Skeletal muscle tissue (tissue), 4 donors: ENCODE measurements around the gene ZP1. TPM values are rescaled to one million over a fixed set of nuclear protein-coding genes. Genes with fewer than 3 reads are reported as not detected.
A peak's percentile ranks its signal among the peaks of the same experiment; 100 is the strongest.
"Not testable (repeated sequence)": the region's sequence is repeated elsewhere in the genome, so short reads cannot be mapped to it uniquely, and the experiment has no call there.

Source experiments
- H3K27ac ChIP-seq: one replicate; pipeline ENCODE4 v1.7.0; 2013; ENCODE audit warnings: mild to moderate bottlenecking, low read depth, low read length, inconsistent platforms
- H3K27me3 ChIP-seq, 3 donors: one replicate each; pipeline ENCODE4 v1.7.0; 2013; ENCODE audit warnings: low read length in 3 of 3; ENCODE audit not compliant: control insufficient read depth in 3 of 3, insufficient read depth in 3 of 3
- H3K36me3 ChIP-seq, 3 donors: one replicate each; pipeline ENCODE4 v1.7.0; 2013; ENCODE audit warnings: low read length in 3 of 3; ENCODE audit not compliant: control insufficient read depth in 3 of 3, insufficient read depth in 3 of 3
- H3K4me1 ChIP-seq, 3 donors: one replicate each; pipeline ENCODE4 v1.7.0; 2013; ENCODE audit warnings: low read length in 3 of 3, mild to moderate bottlenecking in 3 of 3; ENCODE audit not compliant: control insufficient read depth in 3 of 3, insufficient read depth in 3 of 3
- H3K4me3 ChIP-seq, 3 donors: one replicate each; pipeline ENCODE4 v1.7.0; 2013; ENCODE audit warnings: low read length in 3 of 3
- H3K9ac ChIP-seq, 3 donors: one replicate each; pipeline ENCODE4 v1.7.0; 2013; ENCODE audit warnings: low read length in 3 of 3, mild to moderate bottlenecking in 3 of 3, moderate library complexity in 2 of 3, low read depth in 1 of 3
- H3K9me3 ChIP-seq, 3 donors: one replicate each; pipeline ENCODE4 v1.7.0; 2013; ENCODE audit warnings: low read length in 3 of 3; ENCODE audit not compliant: control insufficient read depth in 3 of 3
- total RNA-seq: library from RNA; depleted of rRNA; stranded (reverse); fragments of >200 nt; gene quantifications from one replicate; pipeline ENCODE4 v1.2.3, GENCODE V29; 2014
- donor health status: Osteomylitis.

Gene ZP1
- total RNA-seq, 1 donor from 2014 or later = not detected

DNA sequence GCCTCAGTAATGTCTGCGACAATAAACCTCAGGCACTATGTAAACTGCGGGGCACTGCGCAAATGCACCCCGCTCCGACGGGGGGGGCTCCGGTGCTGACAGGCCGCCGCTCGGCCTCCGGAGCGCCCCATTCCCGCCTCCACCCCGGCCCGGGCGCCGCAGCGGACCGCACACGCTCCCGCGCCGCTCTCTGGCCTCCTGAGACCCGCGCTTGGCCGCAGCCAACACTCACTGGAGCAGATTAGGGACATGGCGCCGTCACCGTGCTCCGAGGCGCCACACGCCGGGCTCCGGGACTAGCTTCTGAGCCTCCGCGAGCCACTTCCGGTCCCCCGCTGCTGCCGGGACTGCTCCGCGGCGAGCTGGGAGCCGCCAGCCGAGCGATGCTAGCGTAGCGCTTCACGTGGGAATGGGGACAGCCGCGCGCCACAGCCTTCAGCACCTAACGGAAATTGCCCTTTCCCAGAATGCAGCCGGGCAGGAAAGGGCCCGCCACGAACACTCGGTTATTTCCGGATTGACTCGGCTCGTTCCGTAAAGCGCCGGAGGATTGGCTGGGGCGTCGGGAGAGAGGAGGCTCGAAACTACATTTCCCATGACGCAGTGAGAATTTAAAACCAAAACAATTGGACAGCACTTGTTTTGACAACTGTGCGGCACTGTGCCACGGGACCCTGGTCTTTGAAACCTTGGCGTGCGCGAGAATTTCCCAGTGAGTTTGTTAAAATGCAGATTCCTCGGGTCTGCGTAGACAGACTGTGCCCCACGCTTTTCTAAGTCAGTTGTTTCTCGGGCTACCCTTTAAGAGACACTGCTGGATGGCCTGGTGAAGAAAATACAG is 39.0 kb downstream of the ZP1 start, which contains the start of gene PRPF19:
Gene PRPF19 (minus strand): TSS at position 454 of the 841 bp plus-strand sequence. CDS start 203 bp downstream, at position 251.
- peaks cover 19 to 27% (median 22%) of the 10 kb centered on the region in 3 donors for H3K36me3 ChIP-seq
- H3K4me1 ChIP-seq = peaks cover 21 to 41% (median 27%) of the 10 kb centered on the region in 3 donors
- peak within 1 kb of the TSS; percentile 95 for H3K27ac ChIP-seq
- H3K4me3 ChIP-seq = peak within 1 kb of the TSS; percentile 87 to 93 (median 90)
- no peaks in the 10 kb centered on the region for H3K9me3 ChIP-seq
- no peaks in the 10 kb centered on the region for H3K27me3 ChIP-seq
- peak within 1 kb of the TSS; percentile 94 to 96 (median 95) for H3K9ac ChIP-seq

DNA sequence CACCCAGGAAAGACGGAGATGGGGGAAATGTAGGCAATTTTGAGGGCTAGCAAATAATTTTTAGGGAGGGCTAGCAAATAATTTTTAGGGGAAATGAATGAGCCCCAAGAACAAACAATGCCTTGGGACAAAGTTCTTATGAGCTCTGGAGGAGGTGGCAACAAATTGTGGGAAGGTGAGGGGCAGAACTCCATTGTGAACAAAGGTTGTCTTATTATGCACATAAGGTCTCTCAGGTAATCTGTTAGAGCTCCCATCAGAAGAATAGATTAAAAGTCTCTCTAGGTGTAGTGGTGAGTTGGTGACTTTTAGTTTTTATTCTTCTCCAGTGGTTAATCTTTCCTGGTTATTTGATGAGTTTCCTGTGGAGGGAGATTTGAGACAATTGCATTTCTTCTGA is 41.5 kb downstream of the ZP1 start:
- Histone ChIP-seq H3K36me3 (peaks cover 0 to 3% (median under 1%) of the 10 kb centered on the region in 3 donors), H3K4me3 (no peak overlapping the region), H3K27ac (no peak overlapping the region), H3K9me3 (no peaks in the 10 kb centered on the region), H3K4me1 (peaks cover 32 to 45% (median 42%) of the 10 kb centered on the region in 3 donors), H3K27me3 (no peaks in the 10 kb centered on the region), H3K9ac (no peak overlapping the region)

GRCh38 chr11:60909680-60910280 is 42.4 kb downstream of the ZP1 start:
- not testable (repeated sequence) for H3K4me3 ChIP-seq, H3K27ac ChIP-seq, H3K9me3 ChIP-seq, H3K36me3 ChIP-seq, H3K27me3 ChIP-seq, H3K9ac ChIP-seq
- H3K4me1 ChIP-seq = peaks cover 27 to 40% (median 38%) of the 10 kb centered on the region in 3 donors

DNA sequence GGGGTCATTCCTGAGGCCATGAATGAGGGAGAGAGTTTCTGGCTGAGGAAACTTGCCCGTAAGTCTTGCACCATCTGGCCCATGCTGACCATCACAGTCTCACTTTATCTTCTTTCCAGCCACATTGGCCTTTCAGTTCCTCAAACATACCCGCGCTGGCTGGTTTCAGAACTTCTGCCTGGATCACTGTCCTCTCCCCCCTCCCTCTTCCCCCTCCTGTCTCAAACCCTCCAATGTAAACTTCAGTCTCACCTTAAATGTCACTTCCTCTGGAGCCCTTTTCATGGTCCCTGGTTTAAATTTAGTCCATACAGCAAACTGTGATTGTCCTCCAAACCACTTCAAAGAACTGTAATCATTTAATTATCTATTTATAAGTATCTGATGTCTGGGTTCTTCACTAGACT is 42.9 kb downstream of the ZP1 start:
- H3K9me3 ChIP-seq = no peaks in the 10 kb centered on the region
- no peak overlapping the region for H3K27ac ChIP-seq
- no peaks in the 10 kb centered on the region for H3K27me3 ChIP-seq
- H3K36me3 ChIP-seq = no peaks in the 10 kb centered on the region
- peaks cover 22 to 40% (median 38%) of the 10 kb centered on the region in 3 donors for H3K4me1 ChIP-seq
- no peak overlapping the region for H3K9ac ChIP-seq
- no peak overlapping the region for H3K4me3 ChIP-seq

DNA sequence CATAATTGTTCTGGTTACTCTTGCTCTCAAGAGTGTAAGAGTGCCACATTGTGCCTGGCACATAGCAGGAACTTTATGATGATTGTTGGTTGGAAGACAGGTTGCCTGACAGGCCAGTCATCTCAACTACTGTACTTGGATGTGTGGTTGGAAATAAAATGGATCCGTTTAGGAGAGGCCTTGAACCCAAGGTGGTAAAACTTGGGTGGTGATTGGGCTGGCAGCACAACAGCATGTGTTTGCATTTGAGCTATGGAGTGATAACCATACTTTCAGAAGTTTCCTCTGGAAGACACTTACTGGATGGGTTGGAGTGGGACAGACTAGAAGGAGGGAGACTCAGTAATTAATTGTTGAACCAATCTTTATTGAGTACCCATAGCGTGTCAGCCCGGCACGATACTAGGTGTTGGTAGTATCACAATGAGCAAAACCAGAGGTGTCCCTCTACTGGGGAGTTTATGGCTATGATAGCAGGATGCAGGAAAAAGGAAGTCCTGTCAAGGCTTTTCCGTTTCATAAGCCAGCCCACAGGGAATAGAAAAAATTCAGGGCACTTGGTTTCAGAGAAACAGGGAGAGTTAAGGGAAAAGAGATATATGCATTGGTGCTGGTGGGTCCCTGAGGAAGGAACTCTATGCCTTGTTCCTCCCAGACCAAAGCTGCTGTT is 43.5 kb downstream of the ZP1 start:
- Histone ChIP-seq H3K27me3 (no peaks in the 10 kb centered on the region), H3K36me3 (no peaks in the 10 kb centered on the region), H3K4me3 (no peak overlapping the region), H3K9ac (no peak overlapping the region), H3K27ac (no peak overlapping the region), H3K9me3 (no peaks in the 10 kb centered on the region), H3K4me1 (peaks cover 22 to 40% (median 38%) of the 10 kb centered on the region in 3 donors)

- Histone ChIP-seq H3K36me3 (no peaks in the 10 kb centered on the region), H3K4me1 (peaks cover 30 to 45% (median 45%) of the 10 kb centered on the region in 3 donors), H3K27ac (no peak overlapping the region), H3K27me3 (no peaks in the 10 kb centered on the region), H3K9ac (no peak overlapping the region), H3K4me3 (no peak overlapping the region), H3K9me3 (no peaks in the 10 kb centered on the region)
Measured at GRCh38 chr11:60912223-60912850, 45.0 kb downstream of the ZP1 start.

GRCh38 chr11:60912851-60913528 is 45.6 kb downstream of the ZP1 start:
- H3K9me3 ChIP-seq = no peaks in the 10 kb centered on the region
- H3K27me3 ChIP-seq = no peaks in the 10 kb centered on the region
- H3K27ac ChIP-seq = peak overlapping the region; percentile 95
- no peaks in the 10 kb centered on the region for H3K36me3 ChIP-seq
- H3K4me1 ChIP-seq = peaks cover 31 to 47% (median 45%) of the 10 kb centered on the region in 3 donors
- peak overlapping the region; percentile 71 to 94 (median 76) for H3K4me3 ChIP-seq
- H3K9ac ChIP-seq = peak overlapping the region; percentile 85 to 95 (median 90)

- Histone ChIP-seq H3K27ac (peak within 1 kb of the TSS; percentile 95), H3K36me3 (no peaks in the 10 kb centered on the region), H3K9ac (peak within 1 kb of the TSS; percentile 85 to 95 (median 90)), H3K4me1 (peaks cover 41 to 52% (median 51%) of the 10 kb centered on the region in 3 donors), H3K4me3 (peak within 1 kb of the TSS; percentile 71 to 94 (median 76)), H3K27me3 (no peaks in the 10 kb centered on the region), H3K9me3 (no peaks in the 10 kb centered on the region)
Measured at GRCh38 chr11:60913793-60914632, 46.7 kb downstream of the ZP1 start, which contains the start of gene TMEM109. Gene TMEM109 (plus strand): TSS chr11:60914158. CDS start chr11:60919694, 5,536 bp downstream.
